Measurements from ENCODE around the gene INPP5A.
"Not testable (repeated sequence)": the region's sequence is repeated elsewhere in the genome, so short reads cannot be mapped to it uniquely, and the experiment has no call there.

INPP5A gene

DNA sequence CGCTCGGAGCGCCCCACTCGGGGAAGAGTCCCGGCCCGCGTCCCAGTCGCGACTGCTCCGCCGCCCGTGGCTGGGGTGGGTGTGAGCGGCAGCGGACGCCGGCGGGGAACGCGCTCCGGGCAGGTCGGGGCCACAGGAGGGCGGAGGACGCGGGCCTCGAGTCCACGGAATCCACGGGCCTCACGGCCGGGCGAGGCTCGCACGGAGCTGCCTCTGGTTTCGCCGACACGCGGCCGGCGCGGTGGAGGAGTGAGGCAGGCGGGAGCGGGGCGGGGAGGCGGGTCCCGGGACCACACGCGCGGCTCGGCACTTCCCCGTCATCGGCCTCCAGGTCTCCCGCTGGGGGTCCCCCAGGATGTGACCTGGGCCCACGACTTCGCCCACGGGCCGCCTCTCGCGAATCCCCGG is 248.9 kb downstream of the INPP5A start:
- DNase-seq (ENCODE audit: low spot score): no peak

DNA sequence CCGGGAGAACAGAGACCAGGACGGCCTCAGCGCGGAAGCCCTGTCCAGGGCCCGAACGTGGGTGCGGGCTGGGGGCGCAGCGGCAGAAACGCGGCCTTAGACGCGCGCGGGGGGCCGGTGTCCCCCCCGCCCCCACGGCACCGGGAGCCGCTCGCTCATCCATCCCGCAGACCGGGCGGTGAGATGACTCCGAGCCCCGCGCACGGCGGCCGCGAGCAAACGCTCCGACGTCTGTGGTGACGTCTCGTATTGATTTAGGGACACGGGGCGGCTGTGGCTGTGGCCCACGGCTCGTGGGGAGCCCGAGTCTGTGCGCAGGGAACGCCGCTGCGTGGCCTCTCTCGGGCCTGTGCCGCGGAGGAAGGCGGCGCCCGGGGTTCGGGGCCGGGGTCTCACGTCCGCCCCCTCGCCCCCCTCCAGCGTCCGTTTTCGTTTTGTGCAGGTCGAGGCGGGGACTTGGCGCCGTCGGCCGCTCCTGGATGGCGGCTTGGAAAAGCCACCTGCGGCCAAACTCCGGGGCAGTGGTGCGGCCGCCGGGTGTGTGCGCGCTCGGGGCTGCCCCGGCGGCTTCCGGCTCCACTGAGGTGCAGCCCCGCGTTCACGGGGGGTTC is 249.4 kb downstream of the INPP5A start:
- no peak for DNase-seq (ENCODE audit: low spot score)

DNA sequence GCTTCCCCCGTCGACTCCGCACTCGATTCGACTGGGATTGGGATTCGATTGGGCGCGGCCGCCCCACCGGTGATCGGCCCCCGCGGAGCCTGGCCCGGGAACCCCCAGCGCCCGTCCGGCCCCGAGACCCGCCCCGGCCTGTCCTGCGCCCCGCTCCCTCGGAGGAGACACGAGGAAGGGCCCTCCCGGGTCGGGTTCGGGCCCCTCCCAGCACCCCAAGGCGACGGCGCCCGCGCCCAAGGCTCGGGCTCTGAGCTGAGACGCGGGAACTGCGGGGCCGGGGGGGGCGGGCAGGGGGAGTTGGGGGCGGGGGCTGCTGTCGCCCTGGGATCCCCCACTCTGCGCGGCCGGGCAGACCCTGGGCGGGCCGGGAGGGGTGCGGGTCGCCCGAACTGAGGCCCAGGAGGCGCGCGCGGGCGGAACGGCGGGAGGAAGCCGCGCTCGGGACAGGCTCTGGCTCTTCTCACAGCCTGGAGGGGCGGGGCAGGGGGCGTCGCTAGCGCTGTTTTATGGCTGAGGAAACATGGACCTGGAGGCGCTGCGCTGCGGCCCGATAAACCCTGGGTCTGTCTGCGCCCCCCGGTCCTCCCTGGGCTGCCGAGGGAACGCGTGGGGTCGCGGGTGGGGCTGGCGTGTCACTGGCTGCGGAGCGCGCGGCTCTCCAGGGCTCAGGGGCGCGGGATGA is 250.1 kb downstream of the INPP5A start:
- no peak for DNase-seq (ENCODE audit: low spot score)

DNA sequence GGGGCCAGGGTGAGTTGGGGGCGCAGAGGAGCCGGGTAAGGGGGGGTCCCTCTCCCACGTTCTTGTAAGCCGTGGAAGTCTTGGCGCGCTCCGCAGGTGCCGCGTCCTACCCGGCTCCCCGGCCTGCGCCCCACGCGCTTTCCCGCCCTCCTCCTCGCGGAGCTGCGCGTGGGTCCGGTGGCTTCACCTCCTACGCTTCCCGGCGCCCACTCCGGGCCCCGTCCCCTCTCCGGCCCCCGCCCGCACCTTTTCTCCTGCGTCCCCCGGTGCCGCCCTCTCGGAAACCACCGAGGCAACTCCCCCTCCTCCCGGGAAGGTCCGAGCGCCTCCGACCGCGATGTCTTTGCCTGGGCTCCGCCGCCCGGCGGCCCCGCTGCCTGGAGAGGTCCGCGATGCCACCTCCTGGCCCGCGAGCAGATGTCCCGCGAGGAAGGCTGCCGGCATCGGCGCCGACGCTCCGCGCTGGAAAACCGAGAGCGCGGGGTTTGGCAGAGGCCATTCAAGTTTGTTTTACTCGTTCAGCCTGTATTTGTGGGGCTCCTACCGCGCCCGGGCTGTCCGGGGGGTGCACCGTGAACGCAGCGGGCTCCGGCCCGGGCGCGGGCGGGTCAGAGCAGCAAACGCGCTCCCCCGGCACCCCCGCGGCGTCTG is 250.7 kb downstream of the INPP5A start:
- no peak for DNase-seq (ENCODE audit: low spot score)

DNA sequence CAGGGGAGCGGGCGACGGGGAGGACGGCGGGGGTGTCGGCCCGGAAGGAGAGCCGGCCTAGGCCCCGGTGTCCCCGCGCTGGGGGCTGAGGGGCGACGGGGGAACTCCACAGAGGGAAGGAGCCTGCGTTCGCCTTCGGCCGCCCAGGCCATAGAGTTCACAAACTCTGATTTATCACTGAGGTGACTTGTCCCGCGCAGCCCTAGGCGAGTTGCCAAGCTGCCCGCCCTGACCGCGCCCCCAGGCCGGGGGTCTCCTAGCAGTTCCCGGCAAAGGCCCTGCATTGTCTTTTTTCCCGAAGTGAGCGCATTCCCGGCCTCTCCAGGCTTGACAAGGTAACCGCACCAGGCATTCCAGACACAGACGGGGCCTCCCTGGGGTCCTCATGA is 251.2 kb downstream of the INPP5A start:
- no peak for DNase-seq (ENCODE audit: low spot score)

DNA sequence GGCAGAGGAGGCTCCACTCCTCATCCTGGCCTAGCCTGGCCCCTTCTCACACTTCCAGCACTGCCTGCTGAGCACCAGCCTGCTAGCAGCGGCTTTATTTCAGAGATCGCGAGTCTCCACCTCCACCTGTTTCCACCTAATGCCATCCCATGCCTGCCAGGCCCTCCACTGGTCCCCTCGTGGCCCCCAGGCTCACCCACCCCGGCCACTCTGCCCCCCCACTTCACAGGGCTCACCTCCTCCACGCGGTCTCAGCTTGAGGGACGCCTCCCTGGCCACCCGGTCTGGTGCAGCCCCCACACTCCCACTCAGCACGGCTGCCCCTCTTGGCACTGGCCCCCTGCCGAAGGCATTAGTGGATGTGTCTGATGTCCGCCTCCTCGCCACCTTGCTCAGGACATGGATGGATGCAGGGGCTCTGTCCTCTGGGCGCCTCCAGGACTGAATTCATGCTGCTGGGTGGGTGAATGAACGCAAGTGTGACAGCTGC is 252.1 kb downstream of the INPP5A start:
- DNase-seq (ENCODE audit: low spot score): no peak

DNA sequence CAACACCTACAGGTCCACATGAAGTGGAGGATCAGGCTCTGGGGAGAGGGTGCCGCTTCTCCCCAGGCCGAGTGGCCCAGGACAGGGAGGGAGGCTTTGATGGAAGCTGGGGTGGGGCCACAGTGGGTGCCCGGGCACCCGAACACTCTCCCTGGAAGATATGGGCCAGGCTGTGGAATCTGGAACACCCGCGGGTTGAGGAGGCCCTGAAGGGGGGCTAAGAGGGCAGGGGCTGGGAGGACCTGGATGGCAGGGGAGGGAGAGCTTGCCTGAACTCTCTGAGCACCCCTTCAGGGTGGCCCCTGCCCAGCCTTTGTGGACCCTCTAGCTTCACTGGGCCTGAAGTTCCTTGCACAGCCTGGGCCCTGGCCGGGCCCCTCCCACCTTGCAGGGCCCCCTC is 252.9 kb downstream of the INPP5A start:
- no peak for DNase-seq (ENCODE audit: low spot score)

DNA sequence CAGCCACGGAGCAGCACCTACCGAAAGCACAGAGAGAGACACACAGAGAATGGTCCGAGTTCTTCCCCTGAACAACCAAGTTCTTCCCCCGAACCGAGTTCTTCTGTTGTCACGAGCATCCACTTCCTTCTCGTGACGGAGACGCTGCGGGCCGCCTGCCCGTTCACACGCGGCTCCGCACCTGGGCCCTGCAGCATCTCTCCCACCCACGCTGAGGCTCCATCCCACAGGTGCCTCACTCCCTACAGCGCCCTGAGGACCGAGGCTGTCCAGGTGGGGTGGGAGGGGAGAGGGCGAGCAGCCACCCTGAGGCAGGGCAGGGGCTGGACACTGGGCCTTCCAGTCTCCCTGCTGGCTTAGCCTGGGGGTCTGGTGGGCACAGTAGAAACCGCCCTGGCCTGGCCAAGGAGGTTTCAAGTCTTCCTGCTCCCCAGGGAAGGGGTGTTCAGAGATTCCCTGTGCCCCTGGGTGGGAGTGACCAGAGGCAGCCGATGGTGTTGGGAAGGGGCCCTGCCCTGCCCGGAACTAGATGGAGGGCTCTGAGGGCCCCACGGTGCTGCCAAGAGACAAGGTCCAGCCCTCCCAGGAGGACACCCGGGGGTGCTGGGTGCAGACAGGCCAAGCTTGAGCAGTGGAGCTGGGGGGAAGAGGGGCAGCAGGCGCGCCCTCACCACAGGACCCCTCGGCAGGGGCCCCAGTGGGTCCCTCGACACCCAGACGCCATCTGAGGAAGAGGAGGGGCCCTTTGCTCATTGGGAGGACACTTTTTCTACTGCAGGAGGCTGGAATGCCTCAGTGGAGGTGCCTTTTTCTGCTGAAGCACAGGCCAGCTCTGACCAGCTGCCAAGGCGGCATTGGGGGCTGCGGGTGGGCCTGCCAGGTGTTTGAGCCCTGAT is 253.6 kb downstream of the INPP5A start:
- DNase-seq (ENCODE audit: low spot score): no peak

DNA sequence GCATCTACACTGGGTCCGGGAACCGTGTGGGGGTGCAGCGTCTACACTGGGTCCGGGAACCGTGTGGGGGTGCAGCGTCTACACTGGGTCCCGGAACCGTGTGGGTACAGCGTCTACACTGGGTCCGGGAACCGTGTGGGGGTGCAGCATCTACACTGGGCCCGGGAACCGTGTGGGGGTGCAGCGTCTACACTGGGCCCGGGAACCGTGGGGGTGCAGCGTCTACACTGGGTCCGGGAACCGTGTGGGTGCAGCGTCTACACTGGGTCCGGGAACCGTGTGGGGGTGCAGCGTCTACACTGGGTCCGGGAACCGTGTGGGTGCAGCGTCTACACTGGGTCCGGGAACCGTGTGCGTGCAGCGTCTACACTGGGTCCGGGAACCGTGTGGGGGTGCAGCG is 254.5 kb downstream of the INPP5A start:
- not testable (repeated sequence) for DNase-seq (ENCODE audit: low spot score)

DNA sequence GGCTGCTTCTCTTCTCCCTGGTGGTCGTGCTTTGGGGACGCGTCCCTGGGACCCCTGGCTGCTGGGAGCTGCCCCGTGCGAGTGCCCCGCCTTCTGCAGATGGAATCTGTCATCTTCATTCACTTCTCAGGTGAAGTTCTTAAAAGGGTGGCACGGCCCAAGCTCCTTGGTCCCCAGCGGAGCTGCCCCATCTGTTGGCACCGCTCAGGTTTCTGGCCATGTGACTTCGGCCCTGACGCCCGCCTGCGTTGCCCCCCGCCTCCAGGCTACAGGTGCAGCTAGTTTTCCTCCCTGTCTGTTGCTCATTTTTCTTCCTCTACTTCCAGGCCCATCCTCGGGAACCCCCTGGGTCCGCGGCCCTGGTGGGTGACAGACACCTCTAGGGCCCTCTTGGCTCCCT is 255.2 kb downstream of the INPP5A start:
- no peak for DNase-seq (ENCODE audit: low spot score)

DNA sequence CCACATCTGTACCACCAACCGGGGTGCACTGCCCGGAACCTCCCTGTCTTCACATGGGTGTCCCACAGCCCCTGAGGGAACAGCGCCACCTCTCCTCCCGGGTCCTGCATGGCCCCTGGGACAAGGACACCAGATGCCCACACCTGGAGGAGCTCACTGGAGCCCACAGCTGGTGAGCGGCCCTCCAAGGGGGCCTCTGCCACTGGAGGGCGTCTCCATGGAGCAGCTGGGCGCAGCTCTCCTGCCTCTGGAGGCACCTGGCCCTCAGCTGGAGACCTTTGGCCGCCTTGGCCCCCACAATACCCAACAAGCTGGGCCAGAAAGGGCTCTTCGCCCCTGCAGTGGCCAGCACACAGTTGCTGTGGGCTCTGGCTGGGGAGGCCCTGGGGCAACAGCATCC is 255.6 kb downstream of the INPP5A start:
- no peak for DNase-seq (ENCODE audit: low spot score)

DNA sequence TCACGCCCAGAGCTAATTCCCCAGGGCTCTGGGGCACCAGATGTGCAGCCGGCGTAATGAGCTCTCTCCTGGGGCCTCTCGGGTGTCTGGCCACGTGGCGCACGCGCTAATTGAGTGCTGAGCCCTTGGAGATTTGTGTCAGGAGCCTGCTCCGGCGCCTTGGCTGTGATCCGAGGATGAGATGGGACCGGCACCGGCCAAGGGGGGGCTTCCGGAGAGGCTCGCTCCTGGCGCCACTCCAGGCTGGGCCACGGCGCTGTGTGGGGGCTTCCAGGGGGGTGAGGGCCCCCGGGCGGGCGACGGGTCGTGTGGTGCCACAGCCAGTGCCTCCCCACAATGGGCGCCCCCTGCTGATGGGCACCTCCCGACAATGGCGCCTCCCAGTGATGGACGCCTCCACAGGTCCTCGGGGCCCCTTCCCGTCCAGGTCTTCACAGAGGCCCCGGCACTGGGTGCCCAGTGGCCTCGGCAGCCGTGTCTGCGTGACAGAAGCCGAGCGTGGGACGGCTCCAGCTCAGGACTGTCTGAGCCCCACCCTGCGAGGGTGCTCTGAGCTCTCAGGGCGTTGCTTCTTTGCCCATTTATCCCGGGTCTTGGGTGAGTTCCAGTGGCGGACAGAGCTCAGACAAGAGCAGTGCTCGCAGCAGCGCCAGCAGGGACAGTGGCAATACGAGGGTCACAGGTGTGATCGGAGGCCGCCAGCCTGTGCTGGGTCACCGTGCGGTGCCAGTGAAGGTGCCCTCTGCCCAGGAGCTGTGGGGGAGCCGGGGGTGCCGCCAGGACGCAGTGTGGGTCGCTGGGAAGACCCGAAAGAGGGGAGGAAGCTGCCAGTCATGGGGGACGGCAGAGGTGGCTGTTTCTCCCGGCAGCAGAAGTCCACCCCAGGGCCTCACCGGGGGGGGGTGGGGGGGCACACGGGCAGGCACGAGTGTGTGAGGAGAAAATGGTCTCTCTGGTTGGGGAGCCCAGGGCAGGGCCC is 256.6 kb downstream of the INPP5A start:
- no peak for DNase-seq (ENCODE audit: low spot score)

DNA sequence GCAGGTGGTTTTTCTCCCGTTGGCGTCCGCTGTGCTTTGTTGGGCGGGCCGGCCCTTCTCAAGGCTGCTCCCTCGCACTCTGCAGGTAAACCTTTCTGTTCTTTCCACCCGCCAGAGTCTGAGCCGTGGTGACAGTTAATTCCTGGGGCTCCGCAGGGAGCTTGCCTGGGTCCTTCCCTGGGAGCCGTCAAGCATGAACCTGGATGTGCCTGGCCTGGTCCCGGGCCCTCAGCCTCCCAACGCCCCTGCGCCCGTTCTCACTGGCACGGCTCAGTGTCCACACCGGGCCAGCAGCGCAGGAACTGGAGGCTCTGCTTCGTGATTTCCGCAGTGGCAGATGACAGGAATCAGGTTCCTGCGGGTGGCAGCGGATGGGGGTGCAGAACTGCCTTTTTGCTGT is 259.3 kb downstream of the INPP5A start:
- DNase-seq (ENCODE audit: low spot score): no peak

DNA sequence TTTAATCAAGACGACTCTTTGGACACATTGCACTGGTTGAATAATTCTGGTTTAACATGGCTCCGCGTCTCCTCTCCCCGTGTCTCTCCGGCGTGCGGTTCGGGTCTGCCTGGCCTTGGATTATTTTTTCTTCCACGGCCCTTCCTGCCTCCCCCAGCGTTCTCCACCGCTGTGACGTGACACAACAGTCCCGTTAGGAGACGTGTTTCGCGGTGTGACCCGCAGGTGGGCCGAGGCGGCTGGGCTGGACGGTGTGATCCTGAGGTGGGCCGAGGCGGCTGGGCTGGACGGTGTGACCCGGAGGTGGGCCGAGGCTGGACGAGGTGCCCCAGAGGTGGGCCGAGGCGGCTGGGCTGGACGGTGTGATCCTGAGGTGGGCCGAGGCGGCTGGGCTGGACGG is 260.4 kb downstream of the INPP5A start:
- DNase-seq (ENCODE audit: low spot score): not testable (repeated sequence)

DNA sequence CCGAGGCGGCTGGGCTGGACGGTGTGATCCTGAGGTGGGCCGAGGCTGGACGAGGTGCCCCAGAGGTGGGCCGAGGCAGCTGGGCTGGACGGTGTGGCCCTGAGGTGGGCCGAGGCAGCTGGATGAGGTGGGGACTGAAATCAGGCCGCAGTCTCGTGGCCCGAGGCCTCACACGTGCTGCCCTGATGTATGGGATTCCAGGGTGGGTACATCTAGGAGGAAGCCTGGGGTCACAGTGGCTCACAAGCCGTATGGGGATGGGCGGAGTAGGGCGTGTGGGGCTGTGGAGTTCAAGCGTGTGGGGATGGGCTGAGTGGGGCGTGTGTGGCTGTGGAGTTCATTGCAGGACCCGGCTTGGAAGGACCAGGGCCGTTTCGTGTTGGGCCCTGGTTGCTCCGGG is 260.8 kb downstream of the INPP5A start:
- DNase-seq (ENCODE audit: low spot score): no peak

DNA sequence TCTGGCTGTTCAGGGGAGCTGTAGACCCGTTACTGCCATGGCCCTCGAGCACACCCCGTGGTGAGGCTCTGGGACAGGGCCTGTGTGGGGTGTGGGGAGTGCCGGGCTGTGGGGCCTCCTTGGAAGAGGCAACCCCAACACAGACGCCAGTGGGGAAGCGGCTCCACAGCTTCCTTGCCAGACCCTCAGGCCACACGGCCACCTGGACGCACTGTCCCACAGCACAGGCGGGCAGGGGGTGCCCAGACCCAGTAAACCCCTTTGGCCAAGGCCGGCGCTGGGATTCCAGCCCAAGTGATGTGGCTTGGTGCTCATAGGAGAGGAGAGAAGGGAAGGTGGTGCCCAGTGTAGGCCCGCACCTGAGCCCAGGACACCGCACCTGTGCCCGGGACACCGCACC is 261.3 kb downstream of the INPP5A start:
- DNase-seq (ENCODE audit: low spot score): no peak

DNA sequence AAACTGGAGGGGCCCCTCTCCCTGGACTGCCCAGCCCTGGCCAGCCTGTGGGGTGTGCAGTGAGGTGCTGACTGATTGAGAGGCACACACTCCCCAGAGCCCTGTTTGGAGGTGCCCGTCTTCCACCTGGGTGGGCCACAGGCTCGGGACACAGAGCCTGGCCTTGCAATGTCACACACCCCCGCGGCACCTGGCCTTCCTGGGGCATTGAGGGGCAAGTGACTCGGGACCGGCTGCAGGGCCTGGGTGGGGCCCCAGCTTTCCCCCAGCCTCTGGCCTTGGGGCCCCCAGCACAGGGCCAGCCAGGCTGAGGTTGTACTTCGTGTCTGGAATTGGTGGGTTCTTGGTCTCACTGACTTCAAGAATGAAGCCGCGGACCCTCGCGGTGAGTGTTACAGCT is 262.3 kb downstream of the INPP5A start:
- no peak for DNase-seq (ENCODE audit: low spot score)

DNA sequence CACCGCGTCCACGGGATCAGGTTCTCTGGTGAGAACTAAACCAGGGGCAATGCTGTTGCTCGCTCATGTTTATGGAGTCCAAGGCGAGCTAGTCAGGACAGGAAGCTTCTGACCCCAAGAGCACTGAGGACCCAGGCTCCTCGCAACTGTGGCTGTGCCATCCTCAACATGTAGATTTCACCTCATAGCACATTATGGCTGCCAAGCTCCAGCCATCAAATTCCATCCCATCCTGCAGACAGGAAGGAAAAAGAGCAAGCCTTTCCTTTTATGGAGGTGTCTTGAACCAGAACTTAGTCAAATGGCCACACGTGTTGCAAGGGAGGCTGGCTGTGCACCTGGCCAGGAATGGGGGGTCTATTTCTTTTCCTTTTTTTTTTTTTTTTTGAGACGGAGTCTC is 264.5 kb downstream of the INPP5A start:
- DNase-seq (ENCODE audit: low spot score): no peak

DNA sequence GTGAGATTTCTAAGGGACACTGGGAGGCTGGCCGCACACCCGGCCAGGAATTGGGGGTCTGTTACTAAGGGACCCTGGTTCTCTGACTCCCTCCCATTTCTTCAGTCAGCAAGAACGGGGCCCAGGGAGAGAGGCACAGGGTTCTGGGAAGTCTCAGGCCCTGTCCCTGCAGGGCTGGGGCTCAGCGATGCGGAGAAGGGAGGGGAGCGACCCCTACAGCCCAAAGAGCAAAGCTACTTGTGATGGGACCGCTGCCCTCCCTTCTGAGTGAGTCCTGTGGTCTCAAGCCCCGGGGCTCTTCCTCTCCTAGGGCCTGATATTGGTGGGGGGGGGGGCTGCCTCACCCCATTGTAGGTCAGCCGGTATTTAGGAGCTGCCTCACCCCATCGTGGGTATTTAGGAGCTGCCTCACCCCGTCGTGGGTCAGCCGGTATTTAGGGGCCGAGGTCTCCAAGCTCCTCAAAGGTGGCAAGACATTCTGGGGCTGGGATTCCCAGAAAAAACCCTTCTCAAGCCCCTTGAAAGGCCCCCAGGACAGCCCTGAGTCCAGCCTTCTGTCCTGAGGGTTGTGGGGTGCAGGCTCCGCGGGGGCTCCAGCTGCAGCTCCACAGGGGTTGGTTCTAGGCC is 265.2 kb downstream of the INPP5A start:
- DNase-seq (ENCODE audit: low spot score): no peak

DNA sequence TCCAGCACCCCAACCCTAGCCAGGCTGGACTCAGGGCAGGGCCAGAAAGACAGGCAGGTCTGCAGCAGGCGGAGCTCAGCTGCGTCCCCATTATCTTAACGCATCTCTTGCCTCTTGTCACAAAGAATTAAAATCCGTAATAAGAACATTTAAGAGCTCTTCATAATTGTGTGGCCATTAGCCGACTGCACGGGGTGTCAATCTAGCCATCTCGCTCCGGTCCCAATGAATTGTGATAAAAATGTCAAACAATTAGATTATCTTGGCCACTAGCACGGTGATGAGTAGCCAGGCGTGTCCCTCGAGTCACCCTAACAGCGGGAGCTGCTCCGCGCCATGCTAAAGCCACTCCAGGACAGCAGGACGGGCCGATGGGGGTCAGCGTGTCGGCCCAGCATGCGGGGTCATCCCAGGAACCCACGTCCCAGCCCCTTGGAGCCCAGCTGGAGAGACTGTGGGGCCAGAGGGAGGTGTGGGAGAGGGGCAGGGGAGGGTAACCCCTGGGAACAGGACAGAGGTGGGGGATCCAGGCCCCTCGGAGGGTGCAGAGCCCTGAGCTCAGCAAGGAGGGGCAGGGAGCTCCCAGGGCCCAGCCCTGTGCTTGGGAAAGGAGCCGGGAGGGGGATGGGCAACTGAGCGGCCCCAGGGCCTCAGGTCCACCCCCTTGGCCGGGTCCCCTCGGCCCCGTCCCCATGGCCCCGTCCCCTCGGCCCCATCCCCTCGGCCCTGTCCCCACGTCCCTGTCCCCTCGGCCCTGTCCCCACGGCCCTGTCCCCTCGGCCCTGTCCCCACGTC is 266.0 kb downstream of the INPP5A start:
- no peak for DNase-seq (ENCODE audit: low spot score)

All from COLO829 (cell line).